Breast epithelium (tissue), 4 donors: ENCODE results near the gene ERN1. TPM values are rescaled to one million over a fixed set of nuclear protein-coding genes. Genes with fewer than 3 reads are reported as not detected.

Source experiments
- DNase-seq, 2 donors: peaks; one replicate each; pipeline ENCODE4 v3.0.0-alpha.2; 2019; ENCODE audit warnings: low spot score in 2 of 2
- H3K27ac ChIP-seq, 2 donors: fragments of 200-600 bp; sonication (generic) in 1 of 2; one replicate each; pipeline ENCODE4 v1.5.1; 2016 to 2019; ENCODE audit warnings: mild to moderate bottlenecking in 1 of 2
- H3K27me3 ChIP-seq, 2 donors: fragments of 200-600 bp; sonication (generic) in 1 of 2; one replicate each; pipeline versions ENCODE4 v1.5.1 to v1.6.0; 2017 to 2019; ENCODE audit warnings: control low read depth in 1 of 2, mild to moderate bottlenecking in 1 of 2
- H3K36me3 ChIP-seq: fragments of 200-600 bp; one replicate; pipeline ENCODE4 v1.5.1; 2019
- H3K4me1 ChIP-seq, 2 donors: fragments of 200-600 bp; sonication (generic); one replicate each; pipeline ENCODE4 v1.5.1; 2016 to 2019; ENCODE audit warnings: control low read depth in 1 of 2
- H3K4me3 ChIP-seq, 3 donors: fragments of 200-600 bp; sonication (generic); 1 replicate in 2 of 3; 2 replicates in 1 of 3; pipeline ENCODE4 v1.5.1; 2016 to 2019; ENCODE audit warnings: mild to moderate bottlenecking in 3 of 3, moderate library complexity in 2 of 3
- H3K9me3 ChIP-seq, 2 donors: fragments of 200-600 bp; sonication (generic) in 1 of 2; one replicate each; pipeline ENCODE4 v1.5.1; 2016 to 2019; ENCODE audit warnings: control low read depth in 1 of 2
- CTCF ChIP-seq, 3 donors: fragments of 450-650 bp; IDR thresholded peaks; one replicate each; pipeline ENCODE4 v1.5.1; 2016 to 2017; ENCODE audit warnings: antibody characterized with exemption in 3 of 3, mild to moderate bottlenecking in 3 of 3, moderate library complexity in 3 of 3
- POLR2A ChIP-seq: fragments of 450-650 bp; IDR thresholded peaks from one replicate; pipeline ENCODE4 v1.6.1; 2016; ENCODE audit warnings: antibody characterized with exemption, mild to moderate bottlenecking, moderate library complexity
- POLR2AphosphoS5 ChIP-seq, 3 donors: sonication (generic); formaldehyde crosslinking; IDR thresholded peaks; one replicate each; pipeline ENCODE4 v1.6.1; 2017; ENCODE audit warnings: antibody characterized with exemption in 3 of 3
- intact Hi-C: fragments of 100-400 bp; cut with DNase I; formaldehyde crosslinking; loops from one replicate; pipeline ENCODE4 v1.15.1; 2023; ENCODE audit warnings: low total_unique reads
- total RNA-seq, 3 donors: library from RNA; depleted of rRNA; stranded (reverse); fragments of >200 nt; gene quantifications; one replicate each; pipeline ENCODE4 v1.1.0, GENCODE V29; 2016

The ERN1 gene
- total RNA-seq, 3 donors from 2014 or later = 13.1 to 40.8 (median 34.7) TPM

GRCh38 chr17:64004903-64005733 is 124.8 kb downstream of the ERN1 start:
- Histone ChIP-seq H3K36me3 (no peaks in the 10 kb centered on the region), H3K9me3 (no peaks in the 10 kb centered on the region), H3K27ac (peak overlapping the region in 1 of 2 donors; percentile 66), H3K4me1 (no peaks in the 10 kb centered on the region), H3K4me3 (peak overlapping the region in 2 of 3 donors; percentile 2 to 23), H3K27me3 (no peaks in the 10 kb centered on the region)
- intact Hi-C loops = no loop called here
- no peak for DNase-seq
- TF ChIP-seq POLR2AphosphoS5 (IDR thresholded peaks at IDR 0.05) = no peak
- TF ChIP-seq POLR2A = no peak
- no peak for TF ChIP-seq CTCF (IDR thresholded peaks at IDR 0.05)

GRCh38 chr17:64004218-64004770 is 125.7 kb downstream of the ERN1 start:
- DNase-seq = no peak
- H3K4me1 ChIP-seq = no peaks in the 10 kb centered on the region

GRCh38 chr17:64003526-64004121 is 126.3 kb downstream of the ERN1 start:
- Histone ChIP-seq H3K36me3 (no peaks in the 10 kb centered on the region), H3K4me1 (peaks cover 0 to 3% of the 10 kb centered on the region in 2 donors), H3K27me3 (no peaks in the 10 kb centered on the region), H3K27ac (peak overlapping the region in 1 of 2 donors; percentile 83), H3K4me3 (no peak overlapping the region), H3K9me3 (no peaks in the 10 kb centered on the region)
- intact Hi-C loops = no loop called here
- DNase-seq = peak in 1 of 2 donors; percentile 27
- no peak for TF ChIP-seq POLR2AphosphoS5 (IDR thresholded peaks at IDR 0.05)
- no peak for TF ChIP-seq CTCF (IDR thresholded peaks at IDR 0.05)
- no peak for TF ChIP-seq POLR2A

More at GRCh38 chr17:64004218-64004770, 125.7 kb downstream of the ERN1 start:
- H3K9me3 ChIP-seq = no peaks in the 10 kb centered on the region
- H3K27ac ChIP-seq = no peak overlapping the region
- H3K27me3 ChIP-seq = no peaks in the 10 kb centered on the region
- intact Hi-C loops = no loop called here
- no peak overlapping the region for H3K4me3 ChIP-seq
- no peaks in the 10 kb centered on the region for H3K36me3 ChIP-seq
- TF ChIP-seq POLR2A (no peak), CTCF (IDR thresholded peaks at IDR 0.05) (no peak), POLR2AphosphoS5 (IDR thresholded peaks at IDR 0.05) (no peak)

GRCh38 chr17:64002658-64003525 is 127.1 kb downstream of the ERN1 start:
- peak in 1 of 2 donors; percentile 46 for DNase-seq
- H3K9me3 ChIP-seq = no peaks in the 10 kb centered on the region
- H3K4me3 ChIP-seq = no peak overlapping the region
- peak overlapping the region in 1 of 2 donors; percentile 83 for H3K27ac ChIP-seq
- H3K4me1 ChIP-seq = peaks cover 0 to 8% of the 10 kb centered on the region in 2 donors
- H3K27me3 ChIP-seq = no peaks in the 10 kb centered on the region
- intact Hi-C loops = no loop called here
- H3K36me3 ChIP-seq = no peaks in the 10 kb centered on the region
- TF ChIP-seq POLR2A = no peak
- no peak for TF ChIP-seq POLR2AphosphoS5 (IDR thresholded peaks at IDR 0.05)
- no peak for TF ChIP-seq CTCF (IDR thresholded peaks at IDR 0.05)
